Neuron (in vitro differentiated cells): ENCODE data around the gene SECISBP2L.
"Not testable (repeated sequence)": the region's sequence is repeated elsewhere in the genome, so short reads cannot be mapped to it uniquely, and the experiment has no call there.

ENCODE experiments used
- H2AFZ ChIP-seq: one replicate; pipeline ENCODE4 v1.6.1; 2013; ENCODE audit warnings: low read depth, mild to moderate bottlenecking, inconsistent platforms, low read length, moderate library complexity
- H3K27me3 ChIP-seq: one replicate; pipeline ENCODE4 v1.6.1; 2013; ENCODE audit warnings: low read length; ENCODE audit not compliant: insufficient read depth
- H3K36me3 ChIP-seq: one replicate; pipeline ENCODE4 v1.6.1; 2013; ENCODE audit warnings: low read length; ENCODE audit not compliant: insufficient read depth
- H3K4me1 ChIP-seq: one replicate; pipeline ENCODE4 v1.6.1; 2013; ENCODE audit warnings: low read length; ENCODE audit not compliant: insufficient read depth
- H3K4me3 ChIP-seq: 2 replicates; pipeline ENCODE4 v1.5.1; 2013; ENCODE audit warnings: mild to moderate bottlenecking, low read length, moderate library complexity
- H3K9me3 ChIP-seq: one replicate; pipeline ENCODE4 v1.6.1; 2013; ENCODE audit warnings: low read length

The SECISBP2L gene

DNA sequence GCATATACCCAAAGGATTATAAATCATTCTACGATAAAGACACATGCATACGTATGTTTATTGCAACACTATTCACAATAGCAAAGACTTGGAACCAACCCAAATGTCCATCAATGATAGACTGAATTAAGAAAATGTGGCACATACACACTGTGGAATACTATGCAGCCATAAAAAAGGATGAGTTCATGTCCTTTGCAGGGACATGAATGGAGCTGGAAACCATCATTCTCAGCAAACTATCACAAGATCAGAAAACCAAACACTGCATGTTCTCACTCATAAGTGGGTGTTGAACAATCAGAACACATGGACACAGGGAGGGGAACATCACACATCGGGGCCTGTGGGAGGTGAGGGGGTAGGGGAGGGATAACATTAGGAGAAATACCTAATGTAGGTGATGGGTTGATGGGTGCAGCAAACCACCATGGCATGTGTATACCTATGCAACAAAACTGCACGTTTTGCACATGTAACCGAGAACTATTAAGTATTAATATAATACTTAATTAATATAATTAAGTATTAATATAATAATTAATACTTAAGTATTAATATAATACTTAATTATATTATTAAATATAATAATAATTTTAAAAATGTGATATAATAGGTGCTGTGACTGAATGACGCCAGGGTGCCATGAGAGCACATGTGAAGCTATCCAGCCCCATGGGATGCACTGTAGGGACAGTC, 28.5 kb upstream of the SECISBP2L start:
- H2AFZ ChIP-seq, H3K4me1 ChIP-seq, H3K4me3 ChIP-seq, H3K36me3 ChIP-seq, H3K27me3 ChIP-seq, H3K9me3 ChIP-seq: not testable (repeated sequence)

DNA sequence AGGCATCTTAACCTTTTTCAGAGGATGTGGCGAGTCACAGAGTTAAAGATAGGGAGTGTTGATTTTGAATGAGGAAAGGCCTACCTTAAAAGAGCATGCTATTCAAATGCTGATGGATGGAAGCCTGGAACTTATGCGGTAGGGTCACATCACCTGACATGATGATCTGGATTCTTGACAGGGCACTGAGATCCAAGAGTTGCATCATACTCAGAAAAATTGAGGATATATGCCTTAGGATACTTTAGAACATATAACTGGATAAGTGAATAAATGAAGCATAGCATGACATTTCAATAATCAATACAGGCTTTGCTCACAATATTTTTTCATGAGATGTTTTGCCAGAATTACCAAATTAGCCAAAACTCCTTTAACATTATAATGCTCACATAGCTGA, 20.1 kb upstream of the SECISBP2L start:
- no peaks in the 10 kb centered on the region for H3K27me3 ChIP-seq

DNA sequence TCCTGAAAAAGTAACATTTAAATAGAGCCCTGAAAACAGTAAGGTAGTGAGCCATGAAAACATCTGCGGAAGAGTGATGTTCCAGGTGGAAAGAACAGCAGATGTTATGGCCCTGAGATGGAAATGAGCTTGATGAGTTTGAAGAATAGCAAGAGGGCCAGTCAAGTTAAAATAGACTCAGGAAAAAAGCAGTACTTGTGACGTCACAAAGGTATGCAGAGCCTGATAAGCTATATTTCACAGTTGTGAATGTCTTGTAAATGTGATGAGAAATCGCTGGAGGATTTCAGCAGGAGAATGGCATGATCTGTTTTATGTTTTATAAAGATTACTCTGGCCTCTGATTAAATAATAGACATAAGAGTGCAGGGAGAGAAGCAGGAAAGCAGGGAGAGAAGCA, 18.6 kb upstream of the SECISBP2L start:
- no peaks in the 10 kb centered on the region for H3K9me3 ChIP-seq
- H3K4me1 ChIP-seq, result peaks cover 7% of the 10 kb centered on the region
- no peak overlapping the region for H3K4me3 ChIP-seq
- H3K36me3 ChIP-seq, result no peaks in the 10 kb centered on the region
- H2AFZ ChIP-seq, result no peak overlapping the region
- H3K27me3 ChIP-seq, result no peaks in the 10 kb centered on the region

More for the DNA sequence above, 20.1 kb upstream of the SECISBP2L start:
- no peaks in the 10 kb centered on the region for H3K36me3 ChIP-seq
- peaks cover 7% of the 10 kb centered on the region for H3K4me1 ChIP-seq
- H3K9me3 ChIP-seq, result no peaks in the 10 kb centered on the region
- H2AFZ ChIP-seq, result no peak overlapping the region
- H3K4me3 ChIP-seq, result no peak overlapping the region

DNA sequence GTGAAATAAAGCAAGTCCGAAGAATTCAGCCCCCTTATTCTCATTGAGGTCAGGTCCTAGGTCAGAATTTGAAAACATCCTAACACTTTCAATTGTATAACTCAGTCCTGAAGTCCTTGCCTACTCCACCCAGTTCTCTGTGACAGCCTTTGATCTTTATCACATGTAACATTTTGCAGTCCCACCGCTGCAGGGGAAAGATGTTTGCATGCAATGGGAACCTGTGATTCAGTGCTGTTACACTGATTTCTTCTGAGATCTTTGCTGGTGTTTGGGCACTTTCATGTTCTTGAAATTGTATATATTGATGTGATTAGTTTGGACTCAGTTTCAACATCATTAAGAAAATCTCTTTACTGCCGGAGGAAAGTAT, 18.0 kb upstream of the SECISBP2L start:
- Histone ChIP-seq H3K36me3 (no peaks in the 10 kb centered on the region), H3K9me3 (no peaks in the 10 kb centered on the region), H3K4me3 (no peak overlapping the region), H2AFZ (no peak overlapping the region), H3K4me1 (peaks cover 7% of the 10 kb centered on the region), H3K27me3 (no peaks in the 10 kb centered on the region)

DNA sequence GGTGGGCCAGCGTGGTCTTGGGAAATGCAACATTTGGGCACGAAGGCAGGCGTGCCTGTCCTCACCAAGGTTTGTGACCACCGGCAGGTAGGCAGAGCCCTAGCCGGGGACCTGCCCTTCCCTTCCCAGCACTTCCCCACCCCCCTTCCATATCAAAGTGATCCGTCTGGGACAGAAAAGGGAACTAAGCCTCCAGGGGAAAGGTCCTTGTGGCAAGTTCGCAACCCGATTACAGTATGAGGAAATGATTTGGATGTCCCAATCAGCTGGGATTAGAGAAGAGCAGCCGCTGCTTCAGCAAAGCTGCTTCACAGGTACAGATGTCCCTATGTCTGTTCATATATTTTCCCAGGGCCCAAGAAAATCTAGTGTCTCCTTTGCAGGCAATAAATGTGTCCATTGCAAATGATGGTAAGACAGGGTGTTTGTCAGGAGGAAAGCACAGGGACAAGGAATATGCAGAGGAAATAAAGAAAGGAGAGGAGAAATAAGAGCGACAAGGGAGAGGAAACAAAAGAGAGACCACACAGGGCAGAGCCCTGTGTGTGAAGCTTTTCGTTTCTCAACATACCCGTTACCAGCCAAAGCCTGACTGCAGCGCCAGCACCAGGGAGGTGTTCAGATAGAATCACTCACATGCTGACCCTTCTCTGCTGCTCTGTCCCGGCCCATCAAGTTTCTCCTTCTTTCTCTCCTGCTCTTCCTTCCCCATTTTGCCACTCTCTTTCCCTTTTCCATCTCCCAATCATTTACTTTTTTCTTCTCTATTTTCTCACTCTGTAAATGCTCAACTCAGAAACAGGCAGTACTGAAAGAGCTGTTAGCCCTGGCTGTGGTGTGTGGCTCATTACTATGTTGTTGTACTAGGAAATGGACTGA, 17.4 kb upstream of the SECISBP2L start:
- peaks cover 7% of the 10 kb centered on the region for H3K4me1 ChIP-seq
- no peak overlapping the region for H3K4me3 ChIP-seq
- no peaks in the 10 kb centered on the region for H3K36me3 ChIP-seq
- no peaks in the 10 kb centered on the region for H3K27me3 ChIP-seq
- H2AFZ ChIP-seq, result no peak overlapping the region
- no peaks in the 10 kb centered on the region for H3K9me3 ChIP-seq

DNA sequence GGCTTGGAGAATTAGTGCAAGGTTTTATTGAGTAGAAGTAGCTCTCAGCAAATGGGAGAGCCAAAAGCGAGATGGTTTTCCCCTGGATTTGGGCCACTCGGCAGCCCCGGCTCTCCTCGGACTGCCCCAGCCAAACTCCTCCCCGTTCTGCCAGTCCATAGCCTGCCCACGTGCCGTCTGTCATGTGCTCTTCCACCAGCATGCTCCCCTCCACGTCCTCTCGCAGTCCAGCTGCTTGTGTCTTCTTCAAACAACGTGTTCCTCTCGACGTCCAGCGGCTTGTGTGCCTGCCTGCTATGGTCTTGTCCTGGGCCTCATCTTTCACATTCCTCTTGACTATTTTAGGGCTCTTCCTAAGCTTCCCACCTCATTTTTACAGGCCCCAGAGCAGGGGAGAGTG, 16.7 kb upstream of the SECISBP2L start:
- no peak overlapping the region for H2AFZ ChIP-seq
- no peaks in the 10 kb centered on the region for H3K27me3 ChIP-seq
- H3K4me3 ChIP-seq, result no peak overlapping the region
- H3K36me3 ChIP-seq, result no peaks in the 10 kb centered on the region
- H3K4me1 ChIP-seq, result peaks cover 7% of the 10 kb centered on the region
- no peaks in the 10 kb centered on the region for H3K9me3 ChIP-seq

DNA sequence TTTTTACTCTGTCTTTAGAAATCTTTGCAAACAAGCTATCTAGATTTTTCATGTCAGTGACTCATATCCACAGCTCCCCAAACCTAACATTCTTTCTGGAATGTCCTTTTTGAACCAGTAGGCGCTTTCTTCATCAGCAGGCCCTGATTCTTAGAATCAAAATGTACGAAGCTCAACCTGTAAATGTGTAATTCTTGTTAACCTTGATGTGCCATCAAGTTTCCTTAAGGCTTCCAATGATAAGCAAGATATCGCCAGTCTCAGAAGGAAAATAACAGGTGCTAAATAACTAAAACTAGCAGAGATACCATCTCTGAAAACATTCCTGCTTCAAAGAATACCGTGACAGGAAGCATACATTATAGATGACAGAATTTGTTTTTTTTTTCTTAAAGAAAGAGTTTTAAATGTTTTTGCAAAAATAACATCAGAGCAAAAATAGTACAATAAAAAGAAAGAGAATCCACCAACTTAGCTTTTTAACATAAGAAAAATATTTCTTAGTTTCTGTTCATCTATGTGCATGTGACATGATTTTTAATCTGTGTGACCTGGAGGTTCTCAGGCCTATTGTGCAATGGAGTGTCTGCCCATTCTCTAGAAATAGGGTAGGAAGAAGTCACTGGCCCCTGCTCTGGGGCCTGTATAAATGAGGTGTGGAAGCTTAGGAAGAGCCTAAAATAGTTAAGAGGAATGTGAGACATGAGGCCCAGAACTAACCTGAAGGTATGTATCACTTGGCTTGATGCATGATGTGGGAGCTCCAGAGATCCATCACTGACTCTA, 14.7 kb upstream of the SECISBP2L start:
- Histone ChIP-seq H2AFZ (no peak overlapping the region), H3K4me1 (peaks cover 7% of the 10 kb centered on the region), H3K4me3 (no peak overlapping the region), H3K9me3 (no peaks in the 10 kb centered on the region), H3K36me3 (no peaks in the 10 kb centered on the region), H3K27me3 (no peaks in the 10 kb centered on the region)

DNA sequence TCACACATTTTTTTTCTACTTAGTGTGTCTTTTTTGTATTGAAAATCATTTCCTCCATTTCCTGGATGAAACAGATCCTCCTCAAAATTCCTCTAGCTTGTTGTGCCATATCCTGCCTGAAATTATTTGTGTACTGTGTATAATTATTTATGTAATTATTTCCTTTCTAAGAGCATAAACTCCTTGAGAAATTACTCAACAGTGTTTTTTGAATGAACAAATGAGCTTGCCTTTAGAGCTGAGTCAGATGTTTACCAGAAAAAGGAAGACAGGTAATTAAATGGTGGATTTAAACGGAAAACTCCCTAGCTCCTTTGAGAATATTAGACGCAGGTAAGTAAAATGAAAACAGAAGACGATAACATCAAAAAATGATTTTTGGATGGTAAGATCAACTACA, 13.2 kb upstream of the SECISBP2L start:
- no peaks in the 10 kb centered on the region for H3K27me3 ChIP-seq
- H2AFZ ChIP-seq, result no peak overlapping the region
- H3K9me3 ChIP-seq, result peaks cover 3% of the 10 kb centered on the region

DNA sequence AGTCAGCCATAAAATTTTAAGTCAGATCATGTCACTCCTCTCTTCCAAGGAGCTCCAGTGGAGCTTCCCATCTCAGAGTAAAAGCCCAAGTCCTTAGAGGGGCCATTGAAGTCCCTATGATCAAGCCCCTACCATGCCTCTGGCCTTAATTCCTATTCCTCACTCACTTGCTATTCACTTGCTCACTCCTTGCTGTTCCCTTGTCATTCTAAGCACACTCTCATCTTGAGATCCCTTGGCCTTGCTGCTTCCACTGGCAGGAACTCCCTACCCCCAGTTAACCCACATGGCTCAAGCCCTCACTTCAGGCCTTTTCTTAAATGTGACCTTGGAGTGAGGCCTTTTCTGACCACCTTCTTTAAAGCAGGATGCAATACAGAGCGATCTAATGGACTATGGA, 12.3 kb upstream of the SECISBP2L start:
- H2AFZ ChIP-seq, result no peak overlapping the region
- no peaks in the 10 kb centered on the region for H3K27me3 ChIP-seq
- H3K36me3 ChIP-seq, result no peaks in the 10 kb centered on the region
- H3K4me1 ChIP-seq, result no peaks in the 10 kb centered on the region
- peaks cover 3% of the 10 kb centered on the region for H3K9me3 ChIP-seq
- H3K4me3 ChIP-seq, result no peak overlapping the region

More for the DNA sequence above, 13.2 kb upstream of the SECISBP2L start:
- H3K36me3 ChIP-seq, result no peaks in the 10 kb centered on the region
- peaks cover 7% of the 10 kb centered on the region for H3K4me1 ChIP-seq
- no peak overlapping the region for H3K4me3 ChIP-seq

DNA sequence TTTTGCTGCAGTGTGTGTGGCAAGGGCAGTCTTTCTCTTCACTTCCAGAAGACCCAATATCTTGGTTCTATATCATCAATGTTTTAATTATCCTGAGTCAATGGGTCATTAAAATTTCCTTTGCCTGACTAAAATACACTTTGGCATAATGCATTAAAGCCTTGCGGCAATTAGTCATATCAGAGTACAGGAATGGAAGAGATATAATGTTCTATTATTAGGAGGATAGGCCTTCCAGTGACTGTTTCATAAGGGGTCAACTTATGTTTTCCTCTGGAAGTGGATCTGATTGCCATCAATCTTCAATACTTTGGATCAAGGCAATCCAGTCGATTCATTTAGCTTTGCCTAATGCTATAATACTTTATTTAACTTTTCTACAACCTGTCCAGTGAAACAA, 9.4 kb upstream of the SECISBP2L start:
- no peak overlapping the region for H3K4me3 ChIP-seq

DNA sequence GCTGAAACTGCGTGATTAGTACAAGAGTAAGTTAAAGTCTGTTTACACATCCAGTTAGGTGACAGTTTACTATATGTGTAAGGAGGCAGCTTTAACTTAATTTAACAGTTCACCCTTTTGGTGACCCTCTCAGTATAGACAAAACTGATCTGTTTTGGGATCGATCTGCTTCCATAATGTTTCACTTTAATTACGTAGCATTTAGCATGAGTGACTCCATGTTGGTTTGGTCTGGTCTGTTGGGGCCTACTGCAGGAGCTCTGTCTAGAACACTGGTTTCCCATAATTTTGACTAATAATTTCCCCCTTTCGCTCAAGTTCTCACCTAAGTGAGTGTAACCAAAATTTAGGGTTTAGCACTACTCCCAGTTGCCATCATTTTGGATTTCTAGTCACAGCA, 6.4 kb upstream of the SECISBP2L start:
- Histone ChIP-seq H3K4me1 (no peaks in the 10 kb centered on the region), H2AFZ (no peak overlapping the region)

More for the DNA sequence above, 9.4 kb upstream of the SECISBP2L start:
- H3K9me3 ChIP-seq, result peaks cover 5% of the 10 kb centered on the region
- H3K36me3 ChIP-seq, result no peaks in the 10 kb centered on the region
- H2AFZ ChIP-seq, result no peak overlapping the region
- no peaks in the 10 kb centered on the region for H3K27me3 ChIP-seq
- no peaks in the 10 kb centered on the region for H3K4me1 ChIP-seq

DNA sequence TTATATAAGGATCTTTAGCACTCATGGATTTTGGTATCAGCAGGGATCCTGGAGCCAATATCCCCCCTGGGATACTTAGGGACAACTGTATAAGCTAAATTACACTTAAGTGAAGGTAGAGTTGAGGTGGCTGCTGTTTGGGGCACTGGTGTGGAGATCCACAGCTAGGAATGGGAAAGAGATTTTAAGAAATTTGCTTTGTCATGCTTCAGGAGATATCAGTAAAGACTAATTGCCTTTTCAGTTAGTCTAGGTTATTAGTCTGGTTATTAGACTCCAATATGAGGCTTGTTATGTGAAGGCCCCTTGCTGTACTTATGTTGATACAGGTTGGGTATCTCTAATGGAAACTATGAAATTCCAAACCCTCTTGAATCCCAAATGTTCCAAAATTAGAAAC, 1.2 kb upstream of the SECISBP2L start:
- Histone ChIP-seq H2AFZ (peak overlapping the region; percentile 47), H3K4me1 (peaks cover 18% of the 10 kb centered on the region), H3K9me3 (peaks cover 2% of the 10 kb centered on the region), H3K36me3 (no peaks in the 10 kb centered on the region), H3K27me3 (no peaks in the 10 kb centered on the region), H3K4me3 (no peak overlapping the region)

More for the DNA sequence above, 6.4 kb upstream of the SECISBP2L start:
- Histone ChIP-seq H3K9me3 (peaks cover 5% of the 10 kb centered on the region), H3K4me3 (no peak overlapping the region), H3K36me3 (no peaks in the 10 kb centered on the region), H3K27me3 (no peaks in the 10 kb centered on the region)

DNA sequence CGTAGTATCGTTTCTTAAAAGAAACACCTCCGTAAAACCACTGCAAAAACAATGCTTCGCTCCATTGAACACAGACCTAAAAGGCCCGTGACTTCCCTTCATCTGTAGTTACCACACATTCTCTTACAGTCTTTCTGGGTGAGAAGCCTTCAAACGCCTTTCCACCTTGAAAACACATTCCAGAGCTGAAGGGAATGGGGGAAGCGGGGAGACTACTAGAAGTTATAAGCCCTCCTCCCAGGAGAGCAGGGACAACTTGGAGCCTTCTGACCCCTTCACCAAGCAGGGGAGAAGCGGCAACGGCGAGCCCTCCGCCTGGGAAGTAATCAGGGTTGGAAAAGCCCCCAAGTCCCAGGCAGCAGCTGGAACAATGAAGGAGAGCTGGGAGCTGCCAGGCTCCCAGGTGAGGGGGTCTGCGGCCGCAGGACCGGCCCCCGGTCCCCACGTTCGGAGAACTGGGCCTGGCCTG, 461 bp downstream of the SECISBP2L start:
- Histone ChIP-seq H3K27me3 (no peaks in the 10 kb centered on the region), H3K4me3 (peak overlapping the region; percentile 100), H3K9me3 (no peaks in the 10 kb centered on the region), H3K36me3 (peaks cover 2% of the 10 kb centered on the region), H2AFZ (peak overlapping the region; percentile 91), H3K4me1 (peaks cover 18% of the 10 kb centered on the region)
